Spleen (tissue), 11 donors: ENCODE data around the gene SETD1B. TPM values are rescaled to one million over a fixed set of nuclear protein-coding genes. Genes with fewer than 3 reads are reported as not detected.
"Not testable (repeated sequence)": the region's sequence is repeated elsewhere in the genome, so short reads cannot be mapped to it uniquely, and the experiment has no call there.

Experiments
- DNase-seq: peaks from one replicate; pipeline ENCODE4 v3.0.0-alpha.2; 2020
- H3K27ac ChIP-seq, 8 donors: fragments of 200-600 bp; sonication (generic) in 7 of 8; 1 replicate in 4 of 8; 2 replicates in 4 of 8; pipeline versions ENCODE4 v1.5.0 to v1.8.0; 2016 to 2021; ENCODE audit warnings: inconsistent platforms in 4 of 8, mild to moderate bottlenecking in 4 of 8, moderate library complexity in 1 of 8
- H3K27me3 ChIP-seq, 7 donors: fragments of 200-600 bp; sonication (generic) in 6 of 7; replicated peaks in 1 of 7; 1 replicate in 4 of 7; 2 replicates in 3 of 7; pipeline versions ENCODE4 v1.5.0 to v1.8.0; 2016 to 2021; ENCODE audit warnings: inconsistent platforms in 3 of 7, mild to moderate bottlenecking in 1 of 7
- H3K36me3 ChIP-seq, 6 donors: fragments of 200-600 bp; sonication (generic) in 5 of 6; 1 replicate in 4 of 6; 2 replicates in 2 of 6; pipeline versions ENCODE4 v1.5.0 to v1.8.0; 2016 to 2021; ENCODE audit warnings: inconsistent platforms in 2 of 6
- H3K4me1 ChIP-seq, 6 donors: fragments of 200-600 bp; sonication (generic) in 5 of 6; 1 replicate in 3 of 6; 2 replicates in 3 of 6; pipeline versions ENCODE4 v1.5.0 to v1.8.0; 2016 to 2021; ENCODE audit warnings: inconsistent platforms in 3 of 6
- H3K4me3 ChIP-seq, 8 donors: fragments of 200-600 bp; sonication (generic) in 7 of 8; 1 replicate in 4 of 8; 2 replicates in 4 of 8; pipeline versions ENCODE4 v1.5.0 to v1.8.0; 2016 to 2021; ENCODE audit warnings: inconsistent platforms in 4 of 8, mild to moderate bottlenecking in 4 of 8, moderate library complexity in 2 of 8
- H3K9me3 ChIP-seq, 8 donors: fragments of 200-600 bp; sonication (generic) in 7 of 8; 1 replicate in 4 of 8; 2 replicates in 4 of 8; pipeline versions ENCODE4 v1.5.0 to v1.8.0; 2016 to 2021; ENCODE audit warnings: inconsistent platforms in 4 of 8
- CTCF ChIP-seq, 11 experiments: fragments of 200-600 bp in 7 of 11; fragments of 450-650 bp in 4 of 11; sonication (generic) in 4 of 11; IDR thresholded peaks in 8 of 11; conservative IDR thresholded peaks in 3 of 11; 1 replicate in 7 of 11; 2 replicates in 4 of 11; pipeline versions ENCODE4 v1.4.0 to v1.8.0; 2016 to 2021; ENCODE audit warnings: antibody characterized with exemption in 11 of 11, inconsistent platforms in 4 of 11, mild to moderate bottlenecking in 1 of 11
- POLR2A ChIP-seq, 3 donors: fragments of 450-650 bp; IDR thresholded peaks; one replicate each; pipeline ENCODE4 v1.5.1; 2017; ENCODE audit warnings: antibody characterized with exemption in 3 of 3, mild to moderate bottlenecking in 1 of 3
- POLR2AphosphoS5 ChIP-seq, 3 donors: sonication (generic); formaldehyde crosslinking; IDR thresholded peaks; one replicate each; pipeline ENCODE4 v1.5.1; 2017; ENCODE audit warnings: antibody characterized with exemption in 3 of 3
- WGBS, 5 donors: extraction: QIAGEN DNeasy Blood & Tissue Kit in 3 of 5; methylation state at CpG; one replicate each; pipeline versions ENCODE4 v1.1.5 to v1.1.7; 2013 to 2018; 5-methylcytosine and 5-hydroxymethylcytosine counted together
- intact Hi-C: fragments of 100-400 bp; cut with DNase I; formaldehyde crosslinking; loops from one replicate; pipeline ENCODE4 v1.15.0; 2023; ENCODE audit warnings: low total_unique reads
- polyA plus RNA-seq, 3 donors: library from polyadenylated mRNA; stranded (reverse); fragments of 200-250 nt; gene quantifications; one replicate each; pipeline ENCODE4 v1.2.1, GENCODE V29; 2013
- total RNA-seq, 7 donors: library from RNA; depleted of rRNA in 3 of 7; stranded (reverse); fragments of >200 nt in 3 of 7; fragmentation: NEBNext Ultra II Directional in 4 of 7; extraction: Animal tissue kit (Norgen Biotek cat#: 25700) in 4 of 7; gene quantifications; one replicate each; pipeline versions ENCODE4 v1.1.0 to v1.2.1, GENCODE V29; 2016 to 2021
- donor health status: healthy with polysubstance abuse.
- donor health status: DM: no; HTN: no; CAD: no; lungs with moderate emphysema.
- donor health status: DM: no; HTN: no; CAD: no.
- donor health status: Bipolar disorder and iron deficiency.
- donor health status: healthy.
- donor health status: DM: no; HTN: no; CAD: no.
- donor health status: DM: yes; HTN: yes; CAD: no.

Gene SETD1B
- total and polyA plus RNA-seq, 10 donors, result 3.3 to 37.7 (median 22.1) TPM

- no peaks in the 10 kb centered on the region for H3K9me3 ChIP-seq
- H3K27ac ChIP-seq, result no peak overlapping the region
- no peak for TF ChIP-seq POLR2A (IDR thresholded peaks at IDR 0.05)
- no peak for TF ChIP-seq POLR2AphosphoS5 (IDR thresholded peaks at IDR 0.05)
- whole genome bisulfite sequencing, 5 donors, result 84 to 88% (median 85%) methylated on average over 13 of the region's 13 CpGs
- H3K27me3 ChIP-seq, result no peaks in the 10 kb centered on the region
- DNase-seq, result no peak
- intact Hi-C loops, result no loop called here
- H3K36me3 ChIP-seq, result no peaks in the 10 kb centered on the region
- peaks cover 4 to 18% (median 11%) of the 10 kb centered on the region in 6 donors for H3K4me1 ChIP-seq
- no peak overlapping the region for H3K4me3 ChIP-seq
These were observed 39.6 kb downstream of the SETD1B start for GRCh38 chr12:121843236-121843982.

- H3K27me3 ChIP-seq, result no peaks in the 10 kb centered on the region
- H3K27ac ChIP-seq, result no peak overlapping the region
- no peaks in the 10 kb centered on the region for H3K9me3 ChIP-seq
- no peak for DNase-seq
- WGBS, 5 donors, result 72 to 95% (median 81%) methylated on average over 1 of the region's 1 CpG
- TF ChIP-seq CTCF (IDR thresholded peaks at IDR 0.05 in 8 of 11, conservative IDR thresholded peaks at IDR 0.05 in 3 of 11) (no peak), POLR2AphosphoS5 (IDR thresholded peaks at IDR 0.05) (no peak), POLR2A (IDR thresholded peaks at IDR 0.05) (no peak)
- peaks cover 0 to 7% (median 0%) of the 10 kb centered on the region in 6 donors for H3K4me1 ChIP-seq
- intact Hi-C loops, result no loop called here
- no peak overlapping the region for H3K4me3 ChIP-seq
- no peaks in the 10 kb centered on the region for H3K36me3 ChIP-seq
These were observed 41.9 kb downstream of the SETD1B start for GRCh38 chr12:121845701-121846100.

- no peaks in the 10 kb centered on the region for H3K36me3 ChIP-seq
- intact Hi-C loops, result no loop called here
- DNase-seq, result no peak
- TF ChIP-seq POLR2AphosphoS5 (IDR thresholded peaks at IDR 0.05) (no peak), POLR2A (IDR thresholded peaks at IDR 0.05) (no peak), CTCF (IDR thresholded peaks at IDR 0.05 in 8 of 11, conservative IDR thresholded peaks at IDR 0.05 in 3 of 11) (no peak)
- H3K27ac ChIP-seq, result peak overlapping the region in 1 of 8 donors; percentile 65
- peaks cover 0 to 7% (median 0%) of the 10 kb centered on the region in 6 donors for H3K4me1 ChIP-seq
- H3K27me3 ChIP-seq, result no peaks in the 10 kb centered on the region
- 94 to 97% (median 96%) methylated on average over 5 to 6 of the region's 6 CpGs for WGBS, 5 donors
- H3K9me3 ChIP-seq, result no peaks in the 10 kb centered on the region
- no peak overlapping the region for H3K4me3 ChIP-seq
These were observed 45.4 kb downstream of the SETD1B start for GRCh38 chr12:121849211-121849610.

GRCh38 chr12:121849665-121850064, 45.9 kb downstream of the SETD1B start:
- H3K9me3 ChIP-seq, result no peaks in the 10 kb centered on the region
- intact Hi-C loops, result no loop called here
- H3K4me3 ChIP-seq, result no peak overlapping the region
- no peaks in the 10 kb centered on the region for H3K36me3 ChIP-seq
- peak overlapping the region in 1 of 8 donors; percentile 65 for H3K27ac ChIP-seq
- H3K27me3 ChIP-seq, result no peaks in the 10 kb centered on the region
- no peak for DNase-seq
- WGBS, 5 donors, result 60 to 81% (median 69%) methylated on average over 13 of the region's 13 CpGs
- peaks cover 0 to 7% (median 0%) of the 10 kb centered on the region in 6 donors for H3K4me1 ChIP-seq
- TF ChIP-seq CTCF (IDR thresholded peaks at IDR 0.05 in 8 of 11, conservative IDR thresholded peaks at IDR 0.05 in 3 of 11), result no peak
- TF ChIP-seq POLR2AphosphoS5 (IDR thresholded peaks at IDR 0.05), result no peak
- no peak for TF ChIP-seq POLR2A (IDR thresholded peaks at IDR 0.05)

- peaks cover 0 to 26% (median under 1%) of the 10 kb centered on the region in 6 donors for H3K4me1 ChIP-seq
- 52 to 79% (median 66%) methylated on average over 3 of the region's 3 CpGs for WGBS, 5 donors
- H3K27ac ChIP-seq, H3K27me3 ChIP-seq, H3K4me3 ChIP-seq, H3K9me3 ChIP-seq, intact Hi-C loops, DNase-seq, H3K36me3 ChIP-seq: not testable (repeated sequence)
These were observed 48.6 kb downstream of the SETD1B start for GRCh38 chr12:121852392-121852791.
